HUES48 (cell line): ENCODE data around the gene CLEC16A.

ENCODE experiments used
- H3K27ac ChIP-seq: one replicate; pipeline ENCODE4 v1.7.0; 2013; ENCODE audit warnings: low read depth, low read length, inconsistent platforms
- H3K27me3 ChIP-seq: 2 replicates; pipeline ENCODE4 v1.6.1; 2013; ENCODE audit warnings: mild to moderate bottlenecking, low read length; ENCODE audit not compliant: control insufficient read depth, insufficient read depth
- H3K36me3 ChIP-seq: 2 replicates; pipeline ENCODE4 v1.6.1; 2013; ENCODE audit warnings: low read length; ENCODE audit not compliant: control insufficient read depth, insufficient read depth
- H3K4me1 ChIP-seq: 2 replicates; pipeline ENCODE4 v1.6.1; 2013; ENCODE audit warnings: mild to moderate bottlenecking, low read length; ENCODE audit not compliant: control insufficient read depth, insufficient read depth
- H3K4me3 ChIP-seq: 2 replicates; pipeline ENCODE4 v1.5.1; 2013; ENCODE audit warnings: mild to moderate bottlenecking, low read depth, low read length
- H3K9ac ChIP-seq: 2 replicates; pipeline ENCODE4 v1.6.1; 2013; ENCODE audit warnings: mild to moderate bottlenecking, low read depth, low read length, moderate library complexity
- H3K9me3 ChIP-seq: 2 replicates; pipeline ENCODE4 v1.6.1; 2013; ENCODE audit warnings: low read length; ENCODE audit not compliant: control insufficient read depth, insufficient read depth

CLEC16A gene

GRCh38 chr16:10971560-10971961, 27.2 kb downstream of the CLEC16A start:
- H3K27ac ChIP-seq: no peak overlapping the region
- no peaks in the 10 kb centered on the region for H3K9me3 ChIP-seq
- peaks cover 16% of the 10 kb centered on the region for H3K36me3 ChIP-seq
- no peak overlapping the region for H3K9ac ChIP-seq
- 0 out of 2 replicates have a peak, but pooled peaks cover 4% of the 10 kb centered on the region for H3K4me1 ChIP-seq
- H3K27me3 ChIP-seq: no peaks in the 10 kb centered on the region
- H3K4me3 ChIP-seq: no peak overlapping the region

- H3K4me1 ChIP-seq: 0 out of 2 replicates have a peak, but pooled peaks cover 4% of the 10 kb centered on the region
- H3K4me3 ChIP-seq: no peak overlapping the region
- no peaks in the 10 kb centered on the region for H3K9me3 ChIP-seq
- H3K36me3 ChIP-seq: peaks cover 16% of the 10 kb centered on the region
- H3K9ac ChIP-seq: no peak overlapping the region
- H3K27me3 ChIP-seq: no peaks in the 10 kb centered on the region
- H3K27ac ChIP-seq: no peak overlapping the region
These were observed 27.9 kb downstream of the CLEC16A start for GRCh38 chr16:10972108-10972818.

DNA sequence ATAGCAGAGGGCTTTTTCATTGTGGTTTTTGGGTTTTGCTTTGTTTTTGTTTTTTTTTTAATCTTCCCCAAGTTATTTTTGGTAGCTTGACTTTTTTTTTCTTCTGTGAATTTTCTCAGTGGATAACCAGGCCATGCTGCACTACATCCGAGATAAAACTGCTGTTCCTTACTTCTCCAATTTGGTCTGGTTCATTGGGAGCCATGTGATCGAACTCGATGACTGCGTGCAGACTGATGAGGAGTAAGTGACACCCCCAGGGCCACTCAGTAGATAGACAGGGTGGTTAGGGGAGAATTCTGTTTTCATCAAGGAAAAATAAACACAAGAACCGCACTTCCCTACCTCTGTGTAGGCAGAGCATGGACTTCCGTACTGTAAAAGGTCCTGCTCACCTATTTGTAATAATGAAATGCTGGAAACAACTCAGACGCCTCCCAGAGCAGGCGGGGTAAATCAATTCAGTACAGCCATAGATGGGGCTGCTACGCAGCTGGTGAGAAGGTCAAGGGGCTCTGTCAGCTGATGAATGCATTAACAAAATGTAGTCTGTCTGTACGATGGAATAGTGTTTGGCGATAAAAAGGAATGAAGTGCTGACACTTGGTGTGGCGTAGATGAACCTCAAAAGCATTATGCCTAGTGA, 28.6 kb downstream of the CLEC16A start:
- Histone ChIP-seq H3K9me3 (no peaks in the 10 kb centered on the region), H3K27ac (no peak overlapping the region), H3K4me3 (no peak overlapping the region), H3K27me3 (no peaks in the 10 kb centered on the region), H3K4me1 (0 out of 2 replicates have a peak, but pooled peaks cover 4% of the 10 kb centered on the region), H3K9ac (no peak overlapping the region), H3K36me3 (peaks cover 16% of the 10 kb centered on the region)

- H3K4me3 ChIP-seq: no peak overlapping the region
- no peaks in the 10 kb centered on the region for H3K9me3 ChIP-seq
- H3K27ac ChIP-seq: no peak overlapping the region
- H3K27me3 ChIP-seq: no peaks in the 10 kb centered on the region
- H3K4me1 ChIP-seq: 0 out of 2 replicates have a peak, but pooled peaks cover 7% of the 10 kb centered on the region
- peaks cover 10% of the 10 kb centered on the region for H3K36me3 ChIP-seq
- no peak overlapping the region for H3K9ac ChIP-seq
These were observed 32.3 kb downstream of the CLEC16A start for GRCh38 chr16:10976634-10977033.

GRCh38 chr16:10978124-10978523, 33.8 kb downstream of the CLEC16A start:
- no peak overlapping the region for H3K27ac ChIP-seq
- H3K27me3 ChIP-seq: no peaks in the 10 kb centered on the region
- no peaks in the 10 kb centered on the region for H3K9me3 ChIP-seq
- H3K4me1 ChIP-seq: 0 out of 2 replicates have a peak, but pooled peaks cover 4% of the 10 kb centered on the region
- H3K9ac ChIP-seq: no peak overlapping the region; the same call in 1 of the 2 replicates
- peaks cover 10% of the 10 kb centered on the region for H3K36me3 ChIP-seq
- no peak overlapping the region for H3K4me3 ChIP-seq

DNA sequence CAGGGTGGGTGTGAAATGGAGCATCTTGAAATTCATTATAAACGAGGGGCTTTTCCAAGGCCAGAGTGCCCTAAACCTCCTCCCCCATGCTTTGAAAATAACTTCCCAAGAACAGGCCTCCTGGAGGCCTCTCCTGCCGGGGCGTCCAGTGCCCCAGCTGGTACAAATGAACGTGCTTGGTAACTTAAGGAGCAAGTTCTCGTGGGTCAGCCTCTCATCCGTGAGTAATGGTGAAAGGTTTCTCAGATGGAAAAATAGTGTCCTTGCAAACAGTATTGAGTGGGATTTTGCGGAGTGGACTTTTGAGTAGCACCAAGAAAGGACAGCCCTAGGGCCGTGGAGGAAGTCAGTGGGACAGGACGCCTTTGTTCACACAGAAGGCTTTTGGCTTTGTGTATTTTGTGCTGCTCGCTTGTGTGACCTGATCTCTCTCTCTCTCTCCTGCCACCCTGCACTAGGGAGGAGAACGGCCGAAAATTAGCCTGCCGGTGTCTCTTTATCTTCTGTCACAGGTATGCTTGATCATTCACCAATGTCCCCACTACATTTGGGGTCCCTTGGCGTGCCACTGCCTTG, 34.6 kb downstream of the CLEC16A start:
- 0 out of 2 replicates have a peak, but pooled peaks cover 4% of the 10 kb centered on the region for H3K4me1 ChIP-seq
- no peaks in the 10 kb centered on the region for H3K27me3 ChIP-seq
- no peak overlapping the region for H3K9ac ChIP-seq
- H3K27ac ChIP-seq: no peak overlapping the region
- H3K4me3 ChIP-seq: no peak overlapping the region
- H3K36me3 ChIP-seq: peaks cover 13% of the 10 kb centered on the region
- H3K9me3 ChIP-seq: no peaks in the 10 kb centered on the region

- Histone ChIP-seq H3K4me1 (0 out of 2 replicates have a peak, but pooled peaks cover 4% of the 10 kb centered on the region), H3K27me3 (no peaks in the 10 kb centered on the region), H3K9me3 (no peaks in the 10 kb centered on the region), H3K9ac (no peak overlapping the region), H3K4me3 (no peak overlapping the region), H3K27ac (no peak overlapping the region), H3K36me3 (peaks cover 13% of the 10 kb centered on the region)
These were observed 35.6 kb downstream of the CLEC16A start for GRCh38 chr16:10979717-10980601.

GRCh38 chr16:10980813-10981212, 36.4 kb downstream of the CLEC16A start:
- H3K9ac ChIP-seq: no peak overlapping the region
- no peak overlapping the region for H3K27ac ChIP-seq
- no peak overlapping the region for H3K4me3 ChIP-seq
- H3K36me3 ChIP-seq: peaks cover 13% of the 10 kb centered on the region
- 0 out of 2 replicates have a peak, but pooled peaks cover 4% of the 10 kb centered on the region for H3K4me1 ChIP-seq
- H3K27me3 ChIP-seq: no peaks in the 10 kb centered on the region
- H3K9me3 ChIP-seq: no peaks in the 10 kb centered on the region

DNA sequence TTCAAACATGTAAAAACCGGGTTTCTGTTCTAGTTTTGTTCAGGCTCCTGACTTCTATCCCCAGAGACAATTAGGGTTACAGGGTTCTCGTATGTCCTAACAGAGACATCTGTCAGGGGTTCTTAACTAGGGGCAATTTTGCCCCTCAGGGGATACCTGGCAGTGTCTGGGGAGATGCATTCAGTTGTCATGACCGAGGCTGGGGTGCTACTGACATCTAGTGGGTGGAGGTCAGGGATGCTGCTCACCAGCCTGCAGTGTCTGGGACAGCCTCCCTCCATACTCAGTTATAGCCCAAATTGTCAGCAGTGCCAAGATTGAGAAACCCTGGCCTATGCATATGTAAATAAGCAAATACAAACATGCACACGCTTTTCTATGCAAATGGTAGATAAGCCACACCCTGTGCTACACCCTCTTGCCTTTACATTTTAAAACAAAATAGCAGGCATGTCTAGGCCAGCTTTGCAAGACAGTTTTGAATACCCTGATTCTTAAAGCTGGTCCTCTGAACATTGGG, 37.4 kb downstream of the CLEC16A start:
- Histone ChIP-seq H3K4me3 (no peak overlapping the region), H3K36me3 (peaks cover 13% of the 10 kb centered on the region), H3K27me3 (no peaks in the 10 kb centered on the region), H3K4me1 (0 out of 2 replicates have a peak, but pooled peaks cover 4% of the 10 kb centered on the region), H3K9me3 (no peaks in the 10 kb centered on the region), H3K27ac (no peak overlapping the region), H3K9ac (no peak overlapping the region)

DNA sequence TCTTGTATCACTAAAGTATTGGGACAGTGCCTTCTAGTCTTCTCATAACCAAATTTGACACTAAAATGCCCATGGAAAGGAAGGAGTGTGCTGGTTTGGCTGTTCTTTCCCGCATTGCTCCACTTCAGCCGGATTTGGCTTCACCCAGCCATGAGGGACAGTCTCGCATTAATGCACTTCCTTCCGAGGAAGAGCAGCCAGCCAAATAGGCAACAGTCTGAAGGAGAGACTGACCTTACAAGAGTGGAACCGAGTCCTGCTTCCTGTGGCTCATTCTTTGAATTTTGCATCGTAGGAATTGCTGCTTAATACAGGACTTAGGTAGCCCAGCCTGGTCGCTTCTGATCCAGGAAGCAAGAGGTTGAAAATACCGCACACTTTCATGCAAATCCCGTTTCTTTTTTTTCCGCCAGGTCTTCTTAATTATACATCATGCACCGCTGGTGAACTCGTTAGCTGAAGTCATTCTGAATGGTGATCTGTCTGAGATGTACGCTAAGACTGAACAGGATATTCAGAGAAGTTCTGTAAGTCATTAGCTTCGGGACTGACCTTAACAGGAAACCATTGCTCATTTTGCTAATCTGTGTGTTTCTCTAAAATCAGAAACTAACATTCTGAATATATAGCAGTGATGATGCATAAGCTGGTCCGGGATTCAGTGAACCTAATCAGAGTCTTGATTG, 38.2 kb downstream of the CLEC16A start:
- Histone ChIP-seq H3K9ac (no peak overlapping the region), H3K4me1 (0 out of 2 replicates have a peak, but pooled peaks cover 4% of the 10 kb centered on the region), H3K27me3 (no peaks in the 10 kb centered on the region), H3K27ac (no peak overlapping the region), H3K4me3 (no peak overlapping the region), H3K9me3 (no peaks in the 10 kb centered on the region), H3K36me3 (peaks cover 13% of the 10 kb centered on the region)
